OCI-LY7 (cell line): ENCODE results near the gene SRP68.

Source experiments
- EZH2phosphoT487 ChIP-seq: fragments of 200-600 bp; sonication (generic); IDR thresholded peaks from 2 replicates; pipeline ENCODE4 v1.6.1; 2018; ENCODE audit warnings: low read depth, borderline replicate concordance, mild to moderate bottlenecking, mixed run types, antibody characterized with exemption, low read length, moderate library complexity, mixed read lengths
- TF ChIP-seq, protein P1 (sequence below): fragments of 200-600 bp; sonication (generic); conservative IDR thresholded peaks from 2 replicates; pipeline ENCODE4 v1.5.1; 2014; ENCODE audit warnings: mild to moderate bottlenecking, antibody characterized with exemption, low read length, moderate library complexity, mixed read lengths

DNA sequence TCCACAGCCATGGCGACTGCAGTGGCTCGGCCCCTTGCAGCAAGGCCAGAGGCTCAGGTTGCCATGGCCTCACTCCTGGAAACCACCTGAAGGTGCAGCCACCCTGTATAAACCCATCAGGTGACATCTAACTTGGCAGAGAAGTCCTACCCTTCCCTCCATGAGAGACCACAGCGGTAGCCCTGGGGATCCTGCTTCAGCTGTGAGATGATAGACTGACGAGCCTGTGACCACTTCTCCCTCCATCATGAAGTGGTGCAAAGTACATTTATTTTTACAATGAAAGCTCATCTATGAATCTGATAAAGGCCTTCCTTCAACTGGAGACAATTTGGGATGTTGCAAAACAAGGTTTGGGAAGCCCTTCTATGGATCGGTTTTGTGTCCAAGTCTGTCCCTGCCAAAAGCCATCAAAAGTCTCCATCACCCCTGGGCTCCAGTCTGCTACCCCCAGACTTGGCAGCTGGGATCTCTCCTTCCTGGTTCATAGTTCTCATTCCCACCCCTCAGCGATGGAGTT is 8.5 kb upstream of the SRP68 start:
- TF ChIP-seq, protein P1, sequence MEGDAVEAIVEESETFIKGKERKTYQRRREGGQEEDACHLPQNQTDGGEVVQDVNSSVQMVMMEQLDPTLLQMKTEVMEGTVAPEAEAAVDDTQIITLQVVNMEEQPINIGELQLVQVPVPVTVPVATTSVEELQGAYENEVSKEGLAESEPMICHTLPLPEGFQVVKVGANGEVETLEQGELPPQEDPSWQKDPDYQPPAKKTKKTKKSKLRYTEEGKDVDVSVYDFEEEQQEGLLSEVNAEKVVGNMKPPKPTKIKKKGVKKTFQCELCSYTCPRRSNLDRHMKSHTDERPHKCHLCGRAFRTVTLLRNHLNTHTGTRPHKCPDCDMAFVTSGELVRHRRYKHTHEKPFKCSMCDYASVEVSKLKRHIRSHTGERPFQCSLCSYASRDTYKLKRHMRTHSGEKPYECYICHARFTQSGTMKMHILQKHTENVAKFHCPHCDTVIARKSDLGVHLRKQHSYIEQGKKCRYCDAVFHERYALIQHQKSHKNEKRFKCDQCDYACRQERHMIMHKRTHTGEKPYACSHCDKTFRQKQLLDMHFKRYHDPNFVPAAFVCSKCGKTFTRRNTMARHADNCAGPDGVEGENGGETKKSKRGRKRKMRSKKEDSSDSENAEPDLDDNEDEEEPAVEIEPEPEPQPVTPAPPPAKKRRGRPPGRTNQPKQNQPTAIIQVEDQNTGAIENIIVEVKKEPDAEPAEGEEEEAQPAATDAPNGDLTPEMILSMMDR, result no peak
- no peak for TF ChIP-seq EZH2phosphoT487
